ENCODE results near the gene TRIP13.

The TRIP13 gene

GRCh38 chr5:929596-929995 is 36.9 kb downstream of the TRIP13 start:
- no peak for ATAC-seq
- TF ChIP-seq CSRNP3 (CRISPR knock-in tag; IDR thresholded peaks at IDR 0.05) (no peak), TOX (CRISPR knock-in tag; IDR thresholded peaks at IDR 0.05; ENCODE audit: borderline replicate concordance) (no peak), CSDC2 (CRISPR knock-in tag; IDR thresholded peaks at IDR 0.05) (no peak), ZNF8 (CRISPR knock-in tag; IDR thresholded peaks at IDR 0.05) (no peak), RARB (CRISPR knock-in tag; IDR thresholded peaks at IDR 0.05) (no peak), TCF4 (CRISPR knock-in tag; IDR thresholded peaks at IDR 0.05; ENCODE audit: borderline replicate concordance) (no peak), PATZ1 (CRISPR knock-in tag; IDR thresholded peaks at IDR 0.05; ENCODE audit: borderline replicate concordance) (no peak), ARNTL (CRISPR knock-in tag; IDR thresholded peaks at IDR 0.05; ENCODE audit: borderline replicate concordance, low read depth) (no peak), ZC3H10 (CRISPR knock-in tag; IDR thresholded peaks at IDR 0.05) (no peak), ZNF565 (CRISPR knock-in tag; conservative IDR thresholded peaks at IDR 0.05; ENCODE audit: low read depth) (no peak), SNAI2 (CRISPR knock-in tag; IDR thresholded peaks at IDR 0.05) (no peak), ISL1 (CRISPR knock-in tag; IDR thresholded peaks at IDR 0.05) (no peak), ESRRG (CRISPR knock-in tag; IDR thresholded peaks at IDR 0.05) (no peak), BACH2 (CRISPR knock-in tag; IDR thresholded peaks at IDR 0.05; ENCODE audit: borderline replicate concordance) (no peak), ZFP3 (CRISPR knock-in tag; IDR thresholded peaks at IDR 0.05) (no peak), ZFP30 (CRISPR knock-in tag; IDR thresholded peaks at IDR 0.05) (no peak), GLIS3 (CRISPR knock-in tag; IDR thresholded peaks at IDR 0.05) (no peak)
- TF ChIP-seq, protein P1, sequence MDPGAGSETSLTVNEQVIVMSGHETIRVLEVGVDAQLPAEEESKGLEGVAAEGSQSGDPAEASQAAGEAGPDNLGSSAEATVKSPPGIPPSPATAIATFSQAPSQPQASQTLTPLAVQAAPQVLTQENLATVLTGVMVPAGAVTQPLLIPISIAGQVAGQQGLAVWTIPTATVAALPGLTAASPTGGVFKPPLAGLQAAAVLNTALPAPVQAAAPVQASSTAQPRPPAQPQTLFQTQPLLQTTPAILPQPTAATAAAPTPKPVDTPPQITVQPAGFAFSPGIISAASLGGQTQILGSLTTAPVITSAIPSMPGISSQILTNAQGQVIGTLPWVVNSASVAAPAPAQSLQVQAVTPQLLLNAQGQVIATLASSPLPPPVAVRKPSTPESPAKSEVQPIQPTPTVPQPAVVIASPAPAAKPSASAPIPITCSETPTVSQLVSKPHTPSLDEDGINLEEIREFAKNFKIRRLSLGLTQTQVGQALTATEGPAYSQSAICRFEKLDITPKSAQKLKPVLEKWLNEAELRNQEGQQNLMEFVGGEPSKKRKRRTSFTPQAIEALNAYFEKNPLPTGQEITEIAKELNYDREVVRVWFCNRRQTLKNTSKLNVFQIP (CRISPR knock-in tag; IDR thresholded peaks at IDR 0.05; ENCODE audit: borderline replicate concordance, low read depth), result no peak
- TF ChIP-seq, protein P2, sequence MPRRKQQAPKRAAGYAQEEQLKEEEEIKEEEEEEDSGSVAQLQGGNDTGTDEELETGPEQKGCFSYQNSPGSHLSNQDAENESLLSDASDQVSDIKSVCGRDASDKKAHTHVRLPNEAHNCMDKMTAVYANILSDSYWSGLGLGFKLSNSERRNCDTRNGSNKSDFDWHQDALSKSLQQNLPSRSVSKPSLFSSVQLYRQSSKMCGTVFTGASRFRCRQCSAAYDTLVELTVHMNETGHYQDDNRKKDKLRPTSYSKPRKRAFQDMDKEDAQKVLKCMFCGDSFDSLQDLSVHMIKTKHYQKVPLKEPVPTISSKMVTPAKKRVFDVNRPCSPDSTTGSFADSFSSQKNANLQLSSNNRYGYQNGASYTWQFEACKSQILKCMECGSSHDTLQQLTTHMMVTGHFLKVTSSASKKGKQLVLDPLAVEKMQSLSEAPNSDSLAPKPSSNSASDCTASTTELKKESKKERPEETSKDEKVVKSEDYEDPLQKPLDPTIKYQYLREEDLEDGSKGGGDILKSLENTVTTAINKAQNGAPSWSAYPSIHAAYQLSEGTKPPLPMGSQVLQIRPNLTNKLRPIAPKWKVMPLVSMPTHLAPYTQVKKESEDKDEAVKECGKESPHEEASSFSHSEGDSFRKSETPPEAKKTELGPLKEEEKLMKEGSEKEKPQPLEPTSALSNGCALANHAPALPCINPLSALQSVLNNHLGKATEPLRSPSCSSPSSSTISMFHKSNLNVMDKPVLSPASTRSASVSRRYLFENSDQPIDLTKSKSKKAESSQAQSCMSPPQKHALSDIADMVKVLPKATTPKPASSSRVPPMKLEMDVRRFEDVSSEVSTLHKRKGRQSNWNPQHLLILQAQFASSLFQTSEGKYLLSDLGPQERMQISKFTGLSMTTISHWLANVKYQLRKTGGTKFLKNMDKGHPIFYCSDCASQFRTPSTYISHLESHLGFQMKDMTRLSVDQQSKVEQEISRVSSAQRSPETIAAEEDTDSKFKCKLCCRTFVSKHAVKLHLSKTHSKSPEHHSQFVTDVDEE (CRISPR knock-in tag; IDR thresholded peaks at IDR 0.05), result no peak
- TF ChIP-seq, protein P3, sequence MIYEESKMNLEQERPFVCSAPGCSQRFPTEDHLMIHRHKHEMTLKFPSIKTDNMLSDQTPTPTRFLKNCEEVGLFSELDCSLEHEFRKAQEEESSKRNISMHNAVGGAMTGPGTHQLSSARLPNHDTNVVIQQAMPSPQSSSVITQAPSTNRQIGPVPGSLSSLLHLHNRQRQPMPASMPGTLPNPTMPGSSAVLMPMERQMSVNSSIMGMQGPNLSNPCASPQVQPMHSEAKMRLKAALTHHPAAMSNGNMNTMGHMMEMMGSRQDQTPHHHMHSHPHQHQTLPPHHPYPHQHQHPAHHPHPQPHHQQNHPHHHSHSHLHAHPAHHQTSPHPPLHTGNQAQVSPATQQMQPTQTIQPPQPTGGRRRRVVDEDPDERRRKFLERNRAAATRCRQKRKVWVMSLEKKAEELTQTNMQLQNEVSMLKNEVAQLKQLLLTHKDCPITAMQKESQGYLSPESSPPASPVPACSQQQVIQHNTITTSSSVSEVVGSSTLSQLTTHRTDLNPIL (CRISPR knock-in tag; IDR thresholded peaks at IDR 0.05; ENCODE audit: low read depth), result no peak

GRCh38 chr5:930866-931265 is 38.2 kb downstream of the TRIP13 start:
- no peak for ATAC-seq
- no peak for TF ChIP-seq CSDC2 (CRISPR knock-in tag; IDR thresholded peaks at IDR 0.05)
- TF ChIP-seq, protein P2 (CRISPR knock-in tag; IDR thresholded peaks at IDR 0.05), result no peak
- TF ChIP-seq, protein P1 (CRISPR knock-in tag; IDR thresholded peaks at IDR 0.05; ENCODE audit: borderline replicate concordance, low read depth), result no peak
- no peak for TF ChIP-seq ZFP30 (CRISPR knock-in tag; IDR thresholded peaks at IDR 0.05)
- no peak for TF ChIP-seq BACH2 (CRISPR knock-in tag; IDR thresholded peaks at IDR 0.05; ENCODE audit: borderline replicate concordance)
- no peak for TF ChIP-seq SNAI2 (CRISPR knock-in tag; IDR thresholded peaks at IDR 0.05)
